ENCODE data around the gene MED27. TPM values are rescaled to one million over a fixed set of nuclear protein-coding genes. Genes with fewer than 3 reads are reported as not detected.

MED27 gene
- total RNA-seq, 1 donor from 2014 or later = 24.1 TPM

DNA sequence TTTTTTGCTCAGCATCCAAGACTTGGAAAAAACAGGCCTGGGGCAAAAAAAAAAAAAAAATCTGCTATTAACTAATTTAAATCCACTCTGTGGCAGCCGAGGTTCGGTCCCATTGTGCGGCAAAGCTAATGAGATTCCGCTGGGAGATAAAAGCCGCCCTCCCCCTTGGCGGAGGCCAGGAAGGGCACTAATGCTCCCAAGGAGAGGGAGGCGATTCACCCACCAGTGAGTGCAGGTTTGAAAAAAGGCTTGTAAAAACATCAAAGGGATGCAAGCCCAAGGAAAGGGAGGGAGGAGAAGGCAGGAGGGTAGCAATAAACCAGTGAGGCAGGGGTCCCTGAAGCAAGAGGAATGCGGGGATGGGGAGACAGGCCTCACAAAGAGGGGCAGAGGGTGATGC is 210.3 kb downstream of the MED27 start:
- Mint-ChIP-seq H3K4me1 (ENCODE audit: unreplicated experiment) (no peaks in the 10 kb centered on the region), H3K4me3 (ENCODE audit: unreplicated experiment) (no peak overlapping the region), H3K27me3 (ENCODE audit: unreplicated experiment) (no peaks in the 10 kb centered on the region), H3K27ac (ENCODE audit: unreplicated experiment) (no peak overlapping the region), H3K36me3 (ENCODE audit: unreplicated experiment) (peaks cover 9% of the 10 kb centered on the region), H3K9me3 (ENCODE audit: unreplicated experiment) (no peaks in the 10 kb centered on the region)
- no peak for DNase-seq (ENCODE audit: extremely low spot score, unreplicated experiment)
- TF ChIP-seq, protein P1, sequence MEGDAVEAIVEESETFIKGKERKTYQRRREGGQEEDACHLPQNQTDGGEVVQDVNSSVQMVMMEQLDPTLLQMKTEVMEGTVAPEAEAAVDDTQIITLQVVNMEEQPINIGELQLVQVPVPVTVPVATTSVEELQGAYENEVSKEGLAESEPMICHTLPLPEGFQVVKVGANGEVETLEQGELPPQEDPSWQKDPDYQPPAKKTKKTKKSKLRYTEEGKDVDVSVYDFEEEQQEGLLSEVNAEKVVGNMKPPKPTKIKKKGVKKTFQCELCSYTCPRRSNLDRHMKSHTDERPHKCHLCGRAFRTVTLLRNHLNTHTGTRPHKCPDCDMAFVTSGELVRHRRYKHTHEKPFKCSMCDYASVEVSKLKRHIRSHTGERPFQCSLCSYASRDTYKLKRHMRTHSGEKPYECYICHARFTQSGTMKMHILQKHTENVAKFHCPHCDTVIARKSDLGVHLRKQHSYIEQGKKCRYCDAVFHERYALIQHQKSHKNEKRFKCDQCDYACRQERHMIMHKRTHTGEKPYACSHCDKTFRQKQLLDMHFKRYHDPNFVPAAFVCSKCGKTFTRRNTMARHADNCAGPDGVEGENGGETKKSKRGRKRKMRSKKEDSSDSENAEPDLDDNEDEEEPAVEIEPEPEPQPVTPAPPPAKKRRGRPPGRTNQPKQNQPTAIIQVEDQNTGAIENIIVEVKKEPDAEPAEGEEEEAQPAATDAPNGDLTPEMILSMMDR (IDR thresholded peaks at IDR 0.05) = no peak

DNA sequence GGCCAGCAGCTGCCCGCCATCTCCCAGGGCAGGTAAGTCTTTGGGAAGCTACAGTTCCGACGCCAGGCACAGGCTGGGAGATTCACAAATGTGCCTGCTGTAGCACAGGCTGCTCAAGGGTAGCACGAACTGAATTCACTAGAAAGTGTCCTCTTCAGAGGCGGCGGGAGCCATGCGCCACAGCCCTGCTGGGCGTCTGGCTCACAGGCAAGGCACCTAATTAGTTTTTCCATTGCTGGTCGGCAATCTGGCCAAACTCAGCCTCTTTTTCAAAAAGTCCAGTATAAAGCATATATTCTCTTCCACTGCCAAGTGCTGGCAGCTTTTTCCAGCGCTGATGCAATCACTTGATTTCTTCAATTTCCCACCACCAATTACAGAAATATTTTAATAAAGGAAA is 210.9 kb downstream of the MED27 start:
- DNase-seq (ENCODE audit: extremely low spot score, unreplicated experiment) = no peak
- Mint-ChIP-seq H3K27ac (ENCODE audit: unreplicated experiment) (no peak overlapping the region), H3K36me3 (ENCODE audit: unreplicated experiment) (peaks cover 9% of the 10 kb centered on the region)

DNA sequence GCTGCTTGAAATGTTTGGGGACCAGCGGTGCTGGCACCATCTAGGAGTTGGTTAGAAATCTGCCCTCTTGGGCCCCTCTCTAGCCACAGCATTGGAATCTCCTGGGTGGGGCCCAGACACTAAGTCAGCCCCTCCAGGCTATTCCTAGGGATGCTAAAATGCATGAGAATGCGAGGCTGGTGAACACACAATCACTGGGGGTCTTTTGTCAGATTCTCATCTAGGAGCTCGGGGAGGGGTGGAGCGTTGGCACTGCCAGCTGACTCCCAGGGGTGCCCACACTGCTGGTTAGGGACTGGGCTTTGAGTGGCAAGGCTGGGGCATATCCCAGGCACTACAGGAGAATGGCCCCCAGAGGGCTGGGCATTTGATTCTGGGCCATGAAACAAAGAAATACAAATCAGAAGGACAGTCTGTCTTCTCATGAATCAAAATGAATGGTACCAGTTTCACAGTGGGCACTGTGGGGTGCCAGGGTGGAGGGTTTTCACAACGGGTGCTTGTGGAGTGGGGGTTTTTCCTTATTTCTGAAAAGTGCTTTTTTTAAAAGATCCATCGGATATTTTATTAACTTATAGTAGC is 212.0 kb downstream of the MED27 start:
- TF ChIP-seq, protein P1 (IDR thresholded peaks at IDR 0.05) = no peak
- Mint-ChIP-seq H3K4me1 (ENCODE audit: unreplicated experiment) (no peaks in the 10 kb centered on the region), H3K4me3 (ENCODE audit: unreplicated experiment) (no peak overlapping the region), H3K36me3 (ENCODE audit: unreplicated experiment) (peaks cover 9% of the 10 kb centered on the region), H3K9me3 (ENCODE audit: unreplicated experiment) (no peaks in the 10 kb centered on the region), H3K27me3 (ENCODE audit: unreplicated experiment) (no peaks in the 10 kb centered on the region), H3K27ac (ENCODE audit: unreplicated experiment) (no peak overlapping the region)
- DNase-seq (ENCODE audit: extremely low spot score, unreplicated experiment) = no peak

More for the DNA sequence above, 210.9 kb downstream of the MED27 start:
- Mint-ChIP-seq H3K9me3 (ENCODE audit: unreplicated experiment) (no peaks in the 10 kb centered on the region), H3K4me3 (ENCODE audit: unreplicated experiment) (no peak overlapping the region), H3K4me1 (ENCODE audit: unreplicated experiment) (no peaks in the 10 kb centered on the region), H3K27me3 (ENCODE audit: unreplicated experiment) (no peaks in the 10 kb centered on the region)
- TF ChIP-seq, protein P1 (IDR thresholded peaks at IDR 0.05) = no peak

DNA sequence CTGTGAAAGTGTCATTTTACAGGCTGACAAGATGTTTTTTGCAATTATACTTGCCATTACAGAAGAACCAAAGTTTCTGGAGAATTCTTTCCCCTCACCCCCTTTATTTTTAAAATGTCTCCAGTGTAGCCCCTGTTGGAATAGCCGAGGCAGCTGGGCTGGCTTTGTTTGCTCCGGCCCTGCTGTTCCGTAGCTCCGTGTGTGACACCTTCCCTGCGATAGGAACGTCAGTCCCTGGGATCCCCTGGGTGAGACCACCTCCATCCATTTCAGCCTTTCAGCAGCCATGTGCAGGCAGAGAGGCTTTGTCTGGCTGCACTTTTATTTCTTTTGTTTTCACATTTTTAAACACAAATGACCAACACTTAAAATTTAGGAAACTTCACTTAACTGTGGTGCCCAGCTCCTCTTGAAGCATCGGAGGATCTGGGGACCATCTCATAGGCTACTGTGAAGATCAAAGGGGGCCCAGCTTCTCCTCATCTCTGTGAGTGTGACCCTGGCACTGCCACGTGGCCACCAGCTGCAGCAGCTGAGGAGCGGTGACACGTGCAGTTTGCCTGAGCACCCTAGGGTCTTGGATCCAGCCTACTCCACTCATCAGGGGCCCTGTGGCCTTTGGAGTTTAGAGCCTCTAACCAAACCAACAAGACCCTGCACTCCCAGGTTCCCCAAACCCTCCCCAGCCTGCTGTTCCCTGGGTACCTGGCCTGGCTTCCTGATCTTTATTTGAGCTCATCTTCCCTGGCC is 214.0 kb downstream of the MED27 start:
- Mint-ChIP-seq H3K4me3 (ENCODE audit: unreplicated experiment) (no peak overlapping the region), H3K27ac (ENCODE audit: unreplicated experiment) (no peak overlapping the region), H3K4me1 (ENCODE audit: unreplicated experiment) (no peaks in the 10 kb centered on the region), H3K36me3 (ENCODE audit: unreplicated experiment) (peaks cover 21% of the 10 kb centered on the region), H3K27me3 (ENCODE audit: unreplicated experiment) (no peaks in the 10 kb centered on the region), H3K9me3 (ENCODE audit: unreplicated experiment) (no peaks in the 10 kb centered on the region)
- DNase-seq (ENCODE audit: extremely low spot score, unreplicated experiment) = no peak
- TF ChIP-seq, protein P1 (IDR thresholded peaks at IDR 0.05) = no peak

DNA sequence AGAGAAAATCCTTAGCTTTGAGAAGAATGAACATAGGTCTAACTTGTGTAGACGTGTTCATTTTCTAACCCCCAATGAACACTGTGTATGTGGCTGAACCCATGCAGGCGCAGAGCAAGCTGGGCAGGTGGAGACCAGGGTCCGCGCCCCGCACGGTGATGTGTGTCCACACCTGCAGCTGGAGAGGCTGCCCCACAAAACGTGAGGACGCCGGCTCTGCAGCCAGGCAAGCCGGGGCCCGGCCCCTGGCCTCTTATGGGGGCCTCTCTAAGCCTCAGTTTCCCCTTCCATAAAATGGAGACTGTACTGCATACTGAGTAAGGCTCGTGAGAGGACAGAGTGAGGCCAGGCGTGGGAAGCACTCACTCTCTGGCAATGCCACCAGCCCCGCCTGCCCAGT is 215.1 kb downstream of the MED27 start:
- TF ChIP-seq, protein P1 (IDR thresholded peaks at IDR 0.05) = no peak
- no peak for DNase-seq (ENCODE audit: extremely low spot score, unreplicated experiment)
- Mint-ChIP-seq H3K4me3 (ENCODE audit: unreplicated experiment) (no peak overlapping the region), H3K36me3 (ENCODE audit: unreplicated experiment) (peaks cover 30% of the 10 kb centered on the region), H3K9me3 (ENCODE audit: unreplicated experiment) (no peaks in the 10 kb centered on the region), H3K4me1 (ENCODE audit: unreplicated experiment) (no peaks in the 10 kb centered on the region), H3K27me3 (ENCODE audit: unreplicated experiment) (no peaks in the 10 kb centered on the region), H3K27ac (ENCODE audit: unreplicated experiment) (no peak overlapping the region)

Measured in osteocyte (in vitro differentiated cells).